ENCODE data around the gene EEF2KMT.

DNA sequence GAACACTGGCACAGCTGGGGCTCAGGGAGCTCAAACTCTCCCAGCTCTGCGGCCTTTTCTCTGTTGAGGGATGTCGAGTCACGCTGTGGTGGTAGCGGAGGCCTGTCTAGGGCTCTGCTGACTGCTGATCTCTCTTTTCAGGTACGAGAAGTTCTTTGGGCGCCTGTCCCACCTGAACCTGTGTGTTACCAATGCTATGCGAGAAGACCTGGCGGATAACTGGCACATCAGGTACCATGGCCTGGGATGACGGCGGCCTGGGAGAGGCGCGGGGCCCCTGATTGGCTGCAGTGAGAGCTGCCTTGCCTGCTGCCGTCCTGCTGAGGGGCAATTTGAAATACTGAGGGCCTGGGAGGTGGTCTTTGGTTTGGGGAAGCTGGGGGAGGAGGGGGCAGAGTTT lies 20.3 kb downstream of the EEF2KMT start:
- TF ChIP-seq TCF7L2 (IDR thresholded peaks at IDR 0.05; ENCODE audit: low read depth, low read length): no peak
- TF ChIP-seq, protein P1, sequence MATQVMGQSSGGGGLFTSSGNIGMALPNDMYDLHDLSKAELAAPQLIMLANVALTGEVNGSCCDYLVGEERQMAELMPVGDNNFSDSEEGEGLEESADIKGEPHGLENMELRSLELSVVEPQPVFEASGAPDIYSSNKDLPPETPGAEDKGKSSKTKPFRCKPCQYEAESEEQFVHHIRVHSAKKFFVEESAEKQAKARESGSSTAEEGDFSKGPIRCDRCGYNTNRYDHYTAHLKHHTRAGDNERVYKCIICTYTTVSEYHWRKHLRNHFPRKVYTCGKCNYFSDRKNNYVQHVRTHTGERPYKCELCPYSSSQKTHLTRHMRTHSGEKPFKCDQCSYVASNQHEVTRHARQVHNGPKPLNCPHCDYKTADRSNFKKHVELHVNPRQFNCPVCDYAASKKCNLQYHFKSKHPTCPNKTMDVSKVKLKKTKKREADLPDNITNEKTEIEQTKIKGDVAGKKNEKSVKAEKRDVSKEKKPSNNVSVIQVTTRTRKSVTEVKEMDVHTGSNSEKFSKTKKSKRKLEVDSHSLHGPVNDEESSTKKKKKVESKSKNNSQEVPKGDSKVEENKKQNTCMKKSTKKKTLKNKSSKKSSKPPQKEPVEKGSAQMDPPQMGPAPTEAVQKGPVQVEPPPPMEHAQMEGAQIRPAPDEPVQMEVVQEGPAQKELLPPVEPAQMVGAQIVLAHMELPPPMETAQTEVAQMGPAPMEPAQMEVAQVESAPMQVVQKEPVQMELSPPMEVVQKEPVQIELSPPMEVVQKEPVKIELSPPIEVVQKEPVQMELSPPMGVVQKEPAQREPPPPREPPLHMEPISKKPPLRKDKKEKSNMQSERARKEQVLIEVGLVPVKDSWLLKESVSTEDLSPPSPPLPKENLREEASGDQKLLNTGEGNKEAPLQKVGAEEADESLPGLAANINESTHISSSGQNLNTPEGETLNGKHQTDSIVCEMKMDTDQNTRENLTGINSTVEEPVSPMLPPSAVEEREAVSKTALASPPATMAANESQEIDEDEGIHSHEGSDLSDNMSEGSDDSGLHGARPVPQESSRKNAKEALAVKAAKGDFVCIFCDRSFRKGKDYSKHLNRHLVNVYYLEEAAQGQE (IDR thresholded peaks at IDR 0.05; ENCODE audit: insufficient read depth in 1 of 2, low read depth in 2 of 2, low read length in 1 of 2): no peak
- TF ChIP-seq, protein P2, sequence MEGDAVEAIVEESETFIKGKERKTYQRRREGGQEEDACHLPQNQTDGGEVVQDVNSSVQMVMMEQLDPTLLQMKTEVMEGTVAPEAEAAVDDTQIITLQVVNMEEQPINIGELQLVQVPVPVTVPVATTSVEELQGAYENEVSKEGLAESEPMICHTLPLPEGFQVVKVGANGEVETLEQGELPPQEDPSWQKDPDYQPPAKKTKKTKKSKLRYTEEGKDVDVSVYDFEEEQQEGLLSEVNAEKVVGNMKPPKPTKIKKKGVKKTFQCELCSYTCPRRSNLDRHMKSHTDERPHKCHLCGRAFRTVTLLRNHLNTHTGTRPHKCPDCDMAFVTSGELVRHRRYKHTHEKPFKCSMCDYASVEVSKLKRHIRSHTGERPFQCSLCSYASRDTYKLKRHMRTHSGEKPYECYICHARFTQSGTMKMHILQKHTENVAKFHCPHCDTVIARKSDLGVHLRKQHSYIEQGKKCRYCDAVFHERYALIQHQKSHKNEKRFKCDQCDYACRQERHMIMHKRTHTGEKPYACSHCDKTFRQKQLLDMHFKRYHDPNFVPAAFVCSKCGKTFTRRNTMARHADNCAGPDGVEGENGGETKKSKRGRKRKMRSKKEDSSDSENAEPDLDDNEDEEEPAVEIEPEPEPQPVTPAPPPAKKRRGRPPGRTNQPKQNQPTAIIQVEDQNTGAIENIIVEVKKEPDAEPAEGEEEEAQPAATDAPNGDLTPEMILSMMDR (IDR thresholded peaks at IDR 0.05): no peak
- no peak for TF ChIP-seq POLR2AphosphoS5 (IDR thresholded peaks at IDR 0.05; ENCODE audit: low read depth, low read length)
- no peak for TF ChIP-seq SIN3A (IDR thresholded peaks at IDR 0.05; ENCODE audit: borderline replicate concordance, insufficient read depth, low read depth, low read length)

Measured in Panc1 (cell line).